ENCODE measurements around the gene CERK.
A peak's percentile ranks its signal among the peaks of the same experiment; 100 is the strongest.

CERK gene

GRCh38 chr22:46764140-46764680, 26.2 kb upstream of the CERK start:
- no peak overlapping the region for H3K9ac ChIP-seq (ENCODE audit: insufficient read length, low read depth)

GRCh38 chr22:46763051-46763705, 25.1 kb upstream of the CERK start:
- DNase-seq (ENCODE audit: low read depth, low spot score) = no peak
- TF ChIP-seq ZNF274 (IDR thresholded peaks at IDR 0.05; ENCODE audit: low read depth, low read length) (no peak), YY1 (IDR thresholded peaks at IDR 0.05; ENCODE audit: insufficient read depth, insufficient read length) (no peak), SUZ12 (IDR thresholded peaks at IDR 0.05; ENCODE audit: extremely low read depth, insufficient read depth, insufficient read length) (no peak)
- Histone ChIP-seq H3K9me3 (ENCODE audit: insufficient read depth, low read length) (no peaks in the 10 kb centered on the region), H3K4me3 (ENCODE audit: insufficient read length, low read depth) (peak overlapping the region; percentile 95), H3K4me1 (ENCODE audit: insufficient read depth, insufficient read length) (no peaks in the 10 kb centered on the region), H3K36me3 (ENCODE audit: insufficient read depth, insufficient read length, low read length) (peaks cover 30% of the 10 kb centered on the region), H3K27me3 (ENCODE audit: insufficient read depth, insufficient read length) (no peaks in the 10 kb centered on the region), H3K9ac (ENCODE audit: insufficient read length, low read depth) (peak overlapping the region; percentile 96)

More at GRCh38 chr22:46764140-46764680, 26.2 kb upstream of the CERK start:
- H3K4me3 ChIP-seq (ENCODE audit: insufficient read length, low read depth) = no peak overlapping the region
- no peaks in the 10 kb centered on the region for H3K9me3 ChIP-seq (ENCODE audit: insufficient read depth, low read length)
- DNase-seq (ENCODE audit: low read depth, low spot score) = no peak
- H3K4me1 ChIP-seq (ENCODE audit: insufficient read depth, insufficient read length) = no peaks in the 10 kb centered on the region
- TF ChIP-seq ZNF274 (IDR thresholded peaks at IDR 0.05; ENCODE audit: low read depth, low read length) = no peak
- TF ChIP-seq YY1 (IDR thresholded peaks at IDR 0.05; ENCODE audit: insufficient read depth, insufficient read length) = no peak
- no peak for TF ChIP-seq SUZ12 (IDR thresholded peaks at IDR 0.05; ENCODE audit: extremely low read depth, insufficient read depth, insufficient read length)
- peaks cover 30% of the 10 kb centered on the region for H3K36me3 ChIP-seq (ENCODE audit: insufficient read depth, insufficient read length, low read length)
- no peaks in the 10 kb centered on the region for H3K27me3 ChIP-seq (ENCODE audit: insufficient read depth, insufficient read length)

- peak; percentile 80 for DNase-seq (ENCODE audit: low read depth, low spot score)
- peaks cover 30% of the 10 kb centered on the region for H3K36me3 ChIP-seq (ENCODE audit: insufficient read depth, insufficient read length, low read length)
Measured at GRCh38 chr22:46762238-46763050, 24.4 kb upstream of the CERK start, which contains the start of gene TBC1D22A. Gene TBC1D22A (plus strand): TSS chr22:46762650. CDS start chr22:46762787, 137 bp downstream.

GRCh38 chr22:46761539-46762237, 23.6 kb upstream of the CERK start:
- H3K9ac ChIP-seq (ENCODE audit: insufficient read length, low read depth) = peak overlapping the region; percentile 96
- TF ChIP-seq ZNF274 (IDR thresholded peaks at IDR 0.05; ENCODE audit: low read depth, low read length) (no peak), SUZ12 (IDR thresholded peaks at IDR 0.05; ENCODE audit: extremely low read depth, insufficient read depth, insufficient read length) (no peak), YY1 (IDR thresholded peaks at IDR 0.05; ENCODE audit: insufficient read depth, insufficient read length) (no peak)
- peak overlapping the region; percentile 95 for H3K4me3 ChIP-seq (ENCODE audit: insufficient read length, low read depth)
- no peaks in the 10 kb centered on the region for H3K27me3 ChIP-seq (ENCODE audit: insufficient read depth, insufficient read length)
- no peak for DNase-seq (ENCODE audit: low read depth, low spot score)
- H3K9me3 ChIP-seq (ENCODE audit: insufficient read depth, low read length) = peaks cover 9% of the 10 kb centered on the region
- H3K36me3 ChIP-seq (ENCODE audit: insufficient read depth, insufficient read length, low read length) = peaks cover 25% of the 10 kb centered on the region
- no peaks in the 10 kb centered on the region for H3K4me1 ChIP-seq (ENCODE audit: insufficient read depth, insufficient read length)

More at GRCh38 chr22:46762238-46763050, 24.4 kb upstream of the CERK start, which contains the start of gene TBC1D22A:
- Histone ChIP-seq H3K4me1 (ENCODE audit: insufficient read depth, insufficient read length) (no peaks in the 10 kb centered on the region), H3K4me3 (ENCODE audit: insufficient read length, low read depth) (peak within 1 kb of the TSS; percentile 95), H3K27me3 (ENCODE audit: insufficient read depth, insufficient read length) (no peaks in the 10 kb centered on the region), H3K9ac (ENCODE audit: insufficient read length, low read depth) (peak within 1 kb of the TSS; percentile 96), H3K9me3 (ENCODE audit: insufficient read depth, low read length) (peaks cover 1% of the 10 kb centered on the region; the same call in 1 of the 2 replicates)
- TF ChIP-seq YY1 (IDR thresholded peaks at IDR 0.05; ENCODE audit: insufficient read depth, insufficient read length) = no peak
- TF ChIP-seq SUZ12 (IDR thresholded peaks at IDR 0.05; ENCODE audit: extremely low read depth, insufficient read depth, insufficient read length) = no peak
- no peak for TF ChIP-seq ZNF274 (IDR thresholded peaks at IDR 0.05; ENCODE audit: low read depth, low read length)

- Histone ChIP-seq H3K36me3 (ENCODE audit: insufficient read depth, insufficient read length, low read length) (peaks cover 24% of the 10 kb centered on the region), H3K4me3 (ENCODE audit: insufficient read length, low read depth) (no peak overlapping the region), H3K9me3 (ENCODE audit: insufficient read depth, low read length) (peaks cover 15% of the 10 kb centered on the region), H3K9ac (ENCODE audit: insufficient read length, low read depth) (no peak overlapping the region), H3K27me3 (ENCODE audit: insufficient read depth, insufficient read length) (no peaks in the 10 kb centered on the region), H3K4me1 (ENCODE audit: insufficient read depth, insufficient read length) (no peaks in the 10 kb centered on the region)
- no peak for DNase-seq (ENCODE audit: low read depth, low spot score)
- TF ChIP-seq ZNF274 (IDR thresholded peaks at IDR 0.05; ENCODE audit: low read depth, low read length) (no peak), SUZ12 (IDR thresholded peaks at IDR 0.05; ENCODE audit: extremely low read depth, insufficient read depth, insufficient read length) (no peak), YY1 (IDR thresholded peaks at IDR 0.05; ENCODE audit: insufficient read depth, insufficient read length) (no peak)
Measured at GRCh38 chr22:46761017-46761416, 23.0 kb upstream of the CERK start.

GRCh38 chr22:46758867-46759290, 20.8 kb upstream of the CERK start:
- H3K9me3 ChIP-seq (ENCODE audit: insufficient read depth, low read length) = peaks cover 33% of the 10 kb centered on the region
- H3K27me3 ChIP-seq (ENCODE audit: insufficient read depth, insufficient read length) = no peaks in the 10 kb centered on the region
- DNase-seq (ENCODE audit: low read depth, low spot score) = no peak
- peak overlapping the region; percentile 21 for H3K9ac ChIP-seq (ENCODE audit: insufficient read length, low read depth)
- H3K36me3 ChIP-seq (ENCODE audit: insufficient read depth, insufficient read length, low read length) = peaks cover 13% of the 10 kb centered on the region
- H3K4me3 ChIP-seq (ENCODE audit: insufficient read length, low read depth) = no peak overlapping the region
- H3K4me1 ChIP-seq (ENCODE audit: insufficient read depth, insufficient read length) = no peaks in the 10 kb centered on the region
- TF ChIP-seq YY1 (IDR thresholded peaks at IDR 0.05; ENCODE audit: insufficient read depth, insufficient read length) = no peak
- no peak for TF ChIP-seq ZNF274 (IDR thresholded peaks at IDR 0.05; ENCODE audit: low read depth, low read length)
- no peak for TF ChIP-seq SUZ12 (IDR thresholded peaks at IDR 0.05; ENCODE audit: extremely low read depth, insufficient read depth, insufficient read length)
